Kidney epithelial cell (primary cell): ENCODE results near the gene CACUL1. TPM values are rescaled to one million over a fixed set of nuclear protein-coding genes. Genes with fewer than 3 reads are reported as not detected.

Source experiments
- DNase-seq: peaks from one replicate; pipeline ENCODE4 v3.0.0-alpha.2; 2010; ENCODE audit warnings: low read depth
- H3K27me3 ChIP-seq: 2 replicates; pipeline ENCODE4 v1.6.0; 2011; ENCODE audit warnings: low read length; ENCODE audit not compliant: control insufficient read depth, insufficient read depth
- H3K36me3 ChIP-seq: 2 replicates; pipeline ENCODE4 v1.5.1; 2011; ENCODE audit warnings: low read length; ENCODE audit not compliant: control insufficient read depth, insufficient read depth
- H3K4me3 ChIP-seq: 2 replicates; pipeline ENCODE4 v1.5.1; 2011; ENCODE audit warnings: low read depth, mild to moderate bottlenecking, control low read depth, low read length
- CTCF ChIP-seq: IDR thresholded peaks from 2 replicates; pipeline ENCODE4 v1.5.1; 2011; ENCODE audit warnings: mild to moderate bottlenecking, moderate library complexity, low read length, control low read depth, inconsistent platforms; ENCODE audit not compliant: insufficient read depth, poor library complexity, severe bottlenecking
- total RNA-seq: library from RNA; depleted of rRNA; stranded (reverse); fragments of >200 nt; gene quantifications from 2 replicates; pipeline ENCODE4 v1.2.3, GENCODE V29; 2015

The CACUL1 gene
- total RNA-seq, 1 donor from 2014 or later, result 34.1 TPM

- Histone ChIP-seq H3K4me3 (no peak overlapping the region), H3K36me3 (no peaks in the 10 kb centered on the region), H3K27me3 (no peaks in the 10 kb centered on the region)
- peak; percentile 24 for TF ChIP-seq CTCF
- DNase-seq, result no peak
Measured at GRCh38 chr10:118626953-118627352, 127.8 kb downstream of the CACUL1 start.

Other genes starting within 250 kb of the CACUL1 start
- not detected in 2 replicates for gene PRLHR, start 159.3 kb downstream of the CACUL1 start, total RNA-seq